Tibial artery (tissue), 4 donors: ENCODE results near the gene YOD1.
A peak's percentile ranks its signal among the peaks of the same experiment; 100 is the strongest.

ENCODE experiments used
- DNase-seq, 2 donors: peaks; one replicate each; pipeline ENCODE4 v3.0.0-alpha.2; 2019
- H3K27ac ChIP-seq, 2 donors: fragments of 200-600 bp; sonication (generic) in 1 of 2; 1 replicate in 1 of 2; 2 replicates in 1 of 2; pipeline ENCODE4 v1.5.1; 2018 to 2019; ENCODE audit warnings: mild to moderate bottlenecking in 1 of 2
- H3K27me3 ChIP-seq, 2 donors: fragments of 200-600 bp; sonication (generic) in 1 of 2; one replicate each; pipeline versions ENCODE4 v1.5.1 to v1.6.0; 2016 to 2019
- H3K36me3 ChIP-seq, 3 donors: fragments of 200-600 bp; sonication (generic) in 2 of 3; one replicate each; pipeline ENCODE4 v1.5.1; 2016 to 2019; ENCODE audit warnings: mild to moderate bottlenecking in 2 of 3
- H3K4me1 ChIP-seq, 4 donors: fragments of 200-600 bp; sonication (generic) in 2 of 4; 1 replicate in 3 of 4; 2 replicates in 1 of 4; pipeline ENCODE4 v1.5.1; 2016 to 2019
- H3K4me3 ChIP-seq, 2 donors: fragments of 200-600 bp; sonication (generic) in 1 of 2; 1 replicate in 1 of 2; 2 replicates in 1 of 2; pipeline ENCODE4 v1.5.1; 2018 to 2019; ENCODE audit warnings: mild to moderate bottlenecking in 2 of 2
- H3K9me3 ChIP-seq, 3 donors: fragments of 200-600 bp; sonication (generic) in 1 of 3; one replicate each; pipeline ENCODE4 v1.5.1; 2016 to 2019
- intact Hi-C: fragments of 100-400 bp; cut with DNase I; formaldehyde crosslinking; loops from one replicate; pipeline ENCODE4 v1.15.0; 2023; ENCODE audit warnings: low total_unique reads
- TF ChIP-seq, protein P1 (sequence below), 2 experiments: fragments of 200-600 bp in 1 of 2; fragments of 450-650 bp in 1 of 2; IDR thresholded peaks; one replicate each; pipeline ENCODE4 v1.5.1; 2017 to 2019; ENCODE audit warnings: antibody characterized with exemption in 2 of 2, mild to moderate bottlenecking in 1 of 2, moderate library complexity in 1 of 2

YOD1 gene

DNA sequence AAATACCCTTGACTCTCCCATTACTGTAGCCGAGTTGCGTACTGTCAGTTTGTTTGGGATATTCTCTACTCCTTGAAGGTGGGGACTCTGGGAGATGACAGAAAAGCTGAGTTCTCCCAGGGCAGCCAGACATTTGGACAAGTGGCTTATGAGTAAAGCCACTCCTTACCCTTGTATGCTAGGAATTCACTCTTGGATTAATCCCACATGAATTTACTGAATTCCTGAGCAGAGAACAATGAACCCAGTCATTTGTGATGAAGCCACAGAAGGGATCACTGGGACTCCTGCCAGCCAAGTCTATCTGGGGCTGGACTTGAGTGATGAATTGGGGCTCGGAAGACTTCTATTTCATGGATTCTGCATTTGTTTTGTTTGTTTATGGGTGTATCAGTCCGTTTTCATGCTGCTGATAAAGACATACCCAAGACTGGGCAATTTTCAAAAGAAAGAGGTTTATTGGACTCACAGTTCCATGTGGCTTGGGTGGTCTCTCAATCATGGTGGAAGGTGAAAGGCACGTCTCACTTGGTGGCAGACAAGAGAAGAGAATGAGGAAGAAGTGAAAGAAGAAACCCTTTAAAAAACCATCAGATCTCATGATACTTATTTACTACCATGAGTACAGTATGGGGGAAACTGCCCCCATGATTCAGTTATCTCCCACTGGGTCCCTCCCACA, 43.5 kb downstream of the YOD1 start:
- Histone ChIP-seq H3K27me3 (no peaks in the 10 kb centered on the region), H3K27ac (no peak overlapping the region), H3K9me3 (no peaks in the 10 kb centered on the region), H3K4me1 (no peaks in the 10 kb centered on the region), H3K4me3 (no peak overlapping the region), H3K36me3 (no peaks in the 10 kb centered on the region)
- no peak for DNase-seq
- TF ChIP-seq, protein P1, sequence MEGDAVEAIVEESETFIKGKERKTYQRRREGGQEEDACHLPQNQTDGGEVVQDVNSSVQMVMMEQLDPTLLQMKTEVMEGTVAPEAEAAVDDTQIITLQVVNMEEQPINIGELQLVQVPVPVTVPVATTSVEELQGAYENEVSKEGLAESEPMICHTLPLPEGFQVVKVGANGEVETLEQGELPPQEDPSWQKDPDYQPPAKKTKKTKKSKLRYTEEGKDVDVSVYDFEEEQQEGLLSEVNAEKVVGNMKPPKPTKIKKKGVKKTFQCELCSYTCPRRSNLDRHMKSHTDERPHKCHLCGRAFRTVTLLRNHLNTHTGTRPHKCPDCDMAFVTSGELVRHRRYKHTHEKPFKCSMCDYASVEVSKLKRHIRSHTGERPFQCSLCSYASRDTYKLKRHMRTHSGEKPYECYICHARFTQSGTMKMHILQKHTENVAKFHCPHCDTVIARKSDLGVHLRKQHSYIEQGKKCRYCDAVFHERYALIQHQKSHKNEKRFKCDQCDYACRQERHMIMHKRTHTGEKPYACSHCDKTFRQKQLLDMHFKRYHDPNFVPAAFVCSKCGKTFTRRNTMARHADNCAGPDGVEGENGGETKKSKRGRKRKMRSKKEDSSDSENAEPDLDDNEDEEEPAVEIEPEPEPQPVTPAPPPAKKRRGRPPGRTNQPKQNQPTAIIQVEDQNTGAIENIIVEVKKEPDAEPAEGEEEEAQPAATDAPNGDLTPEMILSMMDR (IDR thresholded peaks at IDR 0.05), result no peak
- intact Hi-C loops, result no loop called here

DNA sequence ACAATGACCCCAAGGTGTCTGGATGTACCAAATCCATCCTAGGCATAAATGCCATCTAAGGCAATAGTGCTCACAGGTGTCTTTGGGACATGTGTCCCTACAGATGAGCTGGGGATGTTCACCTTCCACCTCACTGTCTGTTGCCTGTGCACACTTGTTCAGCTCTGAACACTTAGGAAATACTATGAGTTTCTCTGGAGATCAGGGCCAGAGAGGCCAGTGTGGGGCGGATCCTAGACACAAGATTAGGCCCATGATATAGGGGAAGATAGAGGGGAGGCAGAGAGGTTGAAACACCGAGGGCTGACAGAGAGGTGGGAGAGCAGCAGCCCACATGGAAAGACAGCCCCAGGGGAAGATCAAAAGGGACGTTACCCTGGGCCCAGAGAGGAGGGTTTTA, 44.1 kb downstream of the YOD1 start:
- TF ChIP-seq, protein P1 (IDR thresholded peaks at IDR 0.05), result no peak
- intact Hi-C loops, result no loop called here

DNA sequence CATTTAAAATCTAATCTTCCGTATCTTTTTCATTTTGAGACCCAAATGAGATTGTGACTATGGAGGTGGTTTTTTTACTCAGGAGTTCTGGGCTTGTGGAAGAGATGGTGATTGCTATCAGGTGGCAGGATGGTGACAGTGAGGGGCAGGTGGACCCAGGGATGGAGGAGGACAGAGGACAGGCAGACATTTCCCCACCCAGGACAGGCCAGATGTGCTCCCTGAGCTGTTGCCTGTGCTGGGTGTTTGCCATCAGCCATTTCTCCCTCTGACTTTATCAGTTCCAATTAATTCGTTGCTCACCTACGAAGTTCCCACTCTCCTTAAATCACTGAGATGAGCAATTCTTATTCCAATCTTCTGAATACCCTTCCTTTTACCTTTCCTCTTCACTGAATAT, 44.9 kb downstream of the YOD1 start:
- intact Hi-C loops, result no loop called here
- Histone ChIP-seq H3K27ac (no peak overlapping the region), H3K4me3 (no peak overlapping the region), H3K36me3 (no peaks in the 10 kb centered on the region), H3K4me1 (no peaks in the 10 kb centered on the region), H3K9me3 (no peaks in the 10 kb centered on the region), H3K27me3 (no peaks in the 10 kb centered on the region)
- no peak for DNase-seq
- TF ChIP-seq, protein P1 (IDR thresholded peaks at IDR 0.05), result no peak

More for the DNA sequence above, 44.1 kb downstream of the YOD1 start:
- Histone ChIP-seq H3K36me3 (no peaks in the 10 kb centered on the region), H3K27me3 (no peaks in the 10 kb centered on the region), H3K4me3 (no peak overlapping the region), H3K9me3 (no peaks in the 10 kb centered on the region), H3K27ac (no peak overlapping the region), H3K4me1 (no peaks in the 10 kb centered on the region)
- no peak for DNase-seq

DNA sequence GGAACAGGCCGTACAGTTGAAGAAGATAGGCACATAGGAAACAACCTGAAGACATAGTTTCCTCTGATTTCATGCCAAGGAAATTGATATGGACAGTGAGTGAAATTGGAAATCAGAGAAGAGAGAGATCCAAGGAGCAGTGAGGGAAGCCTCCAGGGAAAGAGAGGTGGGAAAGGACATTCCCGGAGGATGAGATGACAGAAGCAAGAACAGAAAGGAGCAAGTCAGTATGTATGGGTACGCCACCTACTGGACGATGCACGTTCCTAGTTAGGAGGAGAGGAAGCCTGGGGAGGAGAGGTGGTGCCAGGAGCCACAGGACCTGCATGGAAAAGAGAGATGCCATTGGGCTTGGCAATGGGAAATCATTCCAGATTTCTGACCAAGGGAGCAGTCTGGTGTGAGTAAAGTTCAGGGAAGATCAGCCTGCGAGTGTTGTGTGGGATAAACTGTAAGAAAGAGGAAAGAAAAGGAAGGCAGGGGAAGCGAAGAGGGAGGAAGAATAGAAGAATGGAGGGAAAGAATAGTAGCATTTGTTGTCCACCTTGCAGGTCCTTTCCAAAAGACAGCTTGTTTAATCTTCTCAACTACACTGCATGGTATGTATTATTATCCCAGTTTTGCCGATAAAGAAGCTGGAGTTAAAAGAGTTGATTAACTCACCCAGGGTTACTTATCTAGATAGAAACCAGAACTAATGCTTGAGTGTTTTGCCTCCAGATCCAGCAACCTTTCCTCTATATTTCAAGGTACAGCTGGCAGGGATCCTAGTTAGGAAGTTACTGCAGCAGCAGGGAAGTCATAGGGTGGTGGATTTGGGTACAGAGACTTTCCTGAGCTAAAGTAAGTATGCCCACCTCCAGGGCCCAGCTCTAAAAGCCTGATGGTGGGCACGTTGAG, 45.8 kb downstream of the YOD1 start:
- Histone ChIP-seq H3K9me3 (no peaks in the 10 kb centered on the region), H3K4me3 (no peak overlapping the region), H3K27ac (no peak overlapping the region), H3K4me1 (no peaks in the 10 kb centered on the region), H3K27me3 (no peaks in the 10 kb centered on the region), H3K36me3 (no peaks in the 10 kb centered on the region)
- DNase-seq, result no peak
- intact Hi-C loops, result no loop called here
- TF ChIP-seq, protein P1 (IDR thresholded peaks at IDR 0.05), result peak; percentile 27 to 38

DNA sequence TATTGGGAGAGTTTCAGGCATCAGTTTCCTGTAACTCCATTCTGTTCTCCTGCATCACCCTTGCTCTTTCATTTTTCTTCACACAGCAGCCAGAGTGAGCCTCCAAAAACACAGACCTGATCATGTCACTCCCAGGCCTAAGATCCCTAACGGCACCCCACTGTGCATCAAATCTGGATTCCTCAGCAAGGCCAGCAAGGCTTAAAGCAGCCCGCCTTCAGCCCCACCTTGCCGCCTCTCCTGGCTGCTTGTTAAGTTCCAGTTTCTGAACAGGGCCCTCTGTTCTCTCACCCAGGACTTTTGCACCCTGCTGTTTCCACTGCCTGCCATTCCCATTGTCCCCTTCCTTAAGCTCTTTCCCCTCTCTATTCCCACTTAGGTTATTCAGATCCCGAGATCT, 47.8 kb downstream of the YOD1 start:
- no peak overlapping the region for H3K4me3 ChIP-seq
- no peaks in the 10 kb centered on the region for H3K27me3 ChIP-seq
- H3K9me3 ChIP-seq, result no peaks in the 10 kb centered on the region
- no peaks in the 10 kb centered on the region for H3K4me1 ChIP-seq
- TF ChIP-seq, protein P1 (IDR thresholded peaks at IDR 0.05), result no peak
- no peaks in the 10 kb centered on the region for H3K36me3 ChIP-seq
- intact Hi-C loops, result no loop called here
- DNase-seq, result no peak
- H3K27ac ChIP-seq, result no peak overlapping the region
